ENCODE data around the gene USP46.

- TF ChIP-seq CTCF (conservative IDR thresholded peaks at IDR 0.05; ENCODE audit: low read depth, low read length) (no peak), EZH2 (IDR thresholded peaks at IDR 0.05; ENCODE audit: borderline replicate concordance, low read depth, low read length, poor library complexity, severe bottlenecking) (no peak)
These were observed 11.0 kb upstream of the USP46 start for GRCh38 chr4:52670121-52670520.
